ENCODE measurements around the gene STXBP5L.

- TF ChIP-seq CTCF (IDR thresholded peaks at IDR 0.05) (no peak), EZH2 (IDR thresholded peaks at IDR 0.05) (no peak), EZH2phosphoT487 (IDR thresholded peaks at IDR 0.05) (no peak)
These were observed 167.2 kb downstream of the STXBP5L start for GRCh38 chr3:121075191-121075590.

All from neural progenitor cell (in vitro differentiated cells).